Stomach (tissue), 9 donors: Measurements from ENCODE around the gene MPP3. TPM values are rescaled to one million over a fixed set of nuclear protein-coding genes. Genes with fewer than 3 reads are reported as not detected.

Source experiments
- DNase-seq, 2 donors: peaks; one replicate each; pipeline versions ENCODE4 v3.0.0 to v3.0.0-alpha.2; 2013 to 2019
- H3K27ac ChIP-seq, 5 donors: fragments of 200-600 bp in 4 of 5; sonication (generic) in 4 of 5; one replicate each; pipeline ENCODE4 v1.5.1; 2013 to 2019; ENCODE audit warnings: mild to moderate bottlenecking in 1 of 5, moderate library complexity in 1 of 5
- H3K27me3 ChIP-seq, 3 donors: fragments of 200-600 bp; sonication (generic); one replicate each; pipeline ENCODE4 v1.5.1; 2017 to 2019; ENCODE audit warnings: mixed run types in 1 of 3
- H3K36me3 ChIP-seq, 4 donors: fragments of 200-600 bp; sonication (generic); 1 replicate in 3 of 4; 2 replicates in 1 of 4; pipeline ENCODE4 v1.5.1; 2016 to 2019
- H3K4me1 ChIP-seq, 4 donors: fragments of 200-600 bp; sonication (generic); one replicate each; pipeline ENCODE4 v1.5.1; 2016 to 2019
- H3K4me3 ChIP-seq, 4 donors: fragments of 200-600 bp; sonication (generic) in 3 of 4; one replicate each; pipeline ENCODE4 v1.5.1; 2016 to 2019; ENCODE audit warnings: mild to moderate bottlenecking in 1 of 4
- H3K9me3 ChIP-seq, 4 donors: fragments of 200-600 bp; sonication (generic); one replicate each; pipeline ENCODE4 v1.5.1; 2016 to 2019
- EP300 ChIP-seq: sonication (generic); formaldehyde crosslinking; IDR thresholded peaks from one replicate; pipeline ENCODE4 v1.6.1; 2017; ENCODE audit warnings: antibody characterized with exemption
- POLR2A ChIP-seq, 4 donors: fragments of 450-650 bp; IDR thresholded peaks; one replicate each; pipeline ENCODE4 v1.6.1; 2016; ENCODE audit warnings: antibody characterized with exemption in 4 of 4, control low read depth in 2 of 4, mild to moderate bottlenecking in 1 of 4, moderate library complexity in 1 of 4
- POLR2AphosphoS5 ChIP-seq, 3 donors: sonication (generic); formaldehyde crosslinking; IDR thresholded peaks; one replicate each; pipeline ENCODE4 v1.6.1; 2016; ENCODE audit warnings: antibody characterized with exemption in 3 of 3
- WGBS, 5 donors: extraction: QIAGEN DNeasy Blood & Tissue Kit in 3 of 5; methylation state at CpG; one replicate each; pipeline versions ENCODE4 v1.1.5 to v1.1.7; 2013 to 2018; 5-methylcytosine and 5-hydroxymethylcytosine counted together
- intact Hi-C: fragments of 100-400 bp; cut with DNase I; formaldehyde crosslinking; loops from one replicate; pipeline ENCODE4 v1.15.1; 2023; ENCODE audit warnings: low total_unique reads
- polyA plus RNA-seq, 3 donors: library from polyadenylated mRNA; stranded (reverse); fragments of 200-250 nt; gene quantifications; one replicate each; pipeline ENCODE4 v1.2.3, GENCODE V29; 2013
- total RNA-seq, 5 donors: library from RNA; depleted of rRNA; stranded (reverse); fragments of >200 nt; gene quantifications; one replicate each; pipeline versions ENCODE4 v1.1.0 to v1.2.3, GENCODE V29; 2014 to 2016
- TF ChIP-seq, protein P1 (sequence below), 7 experiments: fragments of 450-650 bp in 4 of 7; fragments of 200-600 bp in 3 of 7; sonication (generic) in 3 of 7; IDR thresholded peaks; one replicate each; pipeline ENCODE4 v1.5.1; 2016 to 2019; ENCODE audit warnings: antibody characterized with exemption in 7 of 7, control low read depth in 2 of 7, mild to moderate bottlenecking in 1 of 7
- donor health status: healthy with polysubstance abuse.
- donor health status: Bipolar disorder and iron deficiency.
- donor health status: healthy.

The MPP3 gene
- total and polyA plus RNA-seq, 8 donors: 0.31 to 22.8 (median 10.6) TPM

DNA sequence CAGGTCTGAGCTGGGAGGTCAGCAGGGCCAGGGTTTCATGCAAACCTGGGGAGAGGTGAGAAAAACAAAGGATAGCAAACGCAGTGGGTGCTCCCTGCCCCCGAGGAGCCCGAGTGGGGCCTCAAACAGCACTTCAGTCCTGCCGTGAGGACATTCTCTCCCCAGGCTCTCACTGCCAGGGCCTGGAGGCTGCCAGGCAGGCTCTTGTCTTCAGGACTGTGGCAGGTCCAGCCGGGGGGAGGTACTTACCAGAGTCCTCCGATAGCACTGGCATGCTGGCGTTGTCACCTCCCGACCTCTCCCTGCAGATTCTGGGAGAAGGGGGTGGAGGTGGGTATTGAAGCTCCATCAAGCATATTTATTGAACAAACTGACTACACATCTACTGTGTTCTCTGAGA is 1.3 kb downstream of the MPP3 start:
- 46 to 66% (median 49%) methylated on average over 8 of the region's 8 CpGs for WGBS, 5 donors
- H3K27ac ChIP-seq: no peak overlapping the region
- intact Hi-C loops: no loop called here
- TF ChIP-seq POLR2A (IDR thresholded peaks at IDR 0.05): no peak
- H3K9me3 ChIP-seq: no peaks in the 10 kb centered on the region
- no peak for DNase-seq
- H3K4me1 ChIP-seq: peaks cover 16 to 35% (median 20%) of the 10 kb centered on the region in 4 donors
- peaks cover 0 to 24% (median 0%) of the 10 kb centered on the region in 3 donors for H3K27me3 ChIP-seq
- H3K36me3 ChIP-seq: peaks cover 0 to 50% (median 31%) of the 10 kb centered on the region in 4 donors
- no peak overlapping the region for H3K4me3 ChIP-seq

DNA sequence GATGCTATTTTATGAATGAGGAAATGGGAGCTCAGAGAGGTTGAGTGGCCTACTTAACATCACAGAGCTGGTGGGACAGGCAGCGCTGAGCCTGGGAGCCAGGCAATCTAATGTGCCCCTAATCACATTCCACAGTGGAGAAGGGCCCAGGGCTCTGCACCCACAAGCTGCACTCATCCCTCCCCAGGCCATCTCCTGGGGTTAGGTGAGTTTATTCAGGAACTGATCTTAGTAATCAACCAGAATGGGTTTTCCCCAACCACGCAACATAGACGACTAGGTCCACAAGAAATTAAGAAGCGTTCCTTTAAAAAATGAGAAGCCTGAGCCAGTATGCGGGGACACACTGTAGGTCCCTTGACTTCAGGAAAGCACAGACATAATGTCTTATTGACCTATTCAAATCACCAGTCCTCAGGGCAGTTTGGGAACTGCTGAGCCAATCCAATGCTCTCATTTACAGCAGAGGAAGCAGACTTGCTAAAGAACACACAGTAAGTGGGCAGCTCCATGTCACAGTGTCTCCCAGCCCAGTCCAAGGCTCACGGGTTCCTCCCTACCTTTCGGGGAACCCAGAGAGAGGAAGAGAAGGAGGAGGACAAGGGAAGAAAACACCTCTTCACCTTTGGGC is 2.3 kb downstream of the MPP3 start:
- H3K9me3 ChIP-seq: no peaks in the 10 kb centered on the region
- peaks cover 0 to 60% (median 40%) of the 10 kb centered on the region in 4 donors for H3K36me3 ChIP-seq
- intact Hi-C loops: no loop called here
- WGBS, 5 donors: 83 to 94% (median 91%) methylated on average over 7 of the region's 7 CpGs
- DNase-seq: no peak
- peaks cover 0 to 24% (median 0%) of the 10 kb centered on the region in 3 donors for H3K27me3 ChIP-seq
- no peak overlapping the region for H3K27ac ChIP-seq
- no peak overlapping the region for H3K4me3 ChIP-seq
- H3K4me1 ChIP-seq: peaks cover 16 to 35% (median 20%) of the 10 kb centered on the region in 4 donors
- TF ChIP-seq POLR2AphosphoS5 (IDR thresholded peaks at IDR 0.05): no peak
- TF ChIP-seq POLR2A (IDR thresholded peaks at IDR 0.05): no peak
- TF ChIP-seq, protein P1, sequence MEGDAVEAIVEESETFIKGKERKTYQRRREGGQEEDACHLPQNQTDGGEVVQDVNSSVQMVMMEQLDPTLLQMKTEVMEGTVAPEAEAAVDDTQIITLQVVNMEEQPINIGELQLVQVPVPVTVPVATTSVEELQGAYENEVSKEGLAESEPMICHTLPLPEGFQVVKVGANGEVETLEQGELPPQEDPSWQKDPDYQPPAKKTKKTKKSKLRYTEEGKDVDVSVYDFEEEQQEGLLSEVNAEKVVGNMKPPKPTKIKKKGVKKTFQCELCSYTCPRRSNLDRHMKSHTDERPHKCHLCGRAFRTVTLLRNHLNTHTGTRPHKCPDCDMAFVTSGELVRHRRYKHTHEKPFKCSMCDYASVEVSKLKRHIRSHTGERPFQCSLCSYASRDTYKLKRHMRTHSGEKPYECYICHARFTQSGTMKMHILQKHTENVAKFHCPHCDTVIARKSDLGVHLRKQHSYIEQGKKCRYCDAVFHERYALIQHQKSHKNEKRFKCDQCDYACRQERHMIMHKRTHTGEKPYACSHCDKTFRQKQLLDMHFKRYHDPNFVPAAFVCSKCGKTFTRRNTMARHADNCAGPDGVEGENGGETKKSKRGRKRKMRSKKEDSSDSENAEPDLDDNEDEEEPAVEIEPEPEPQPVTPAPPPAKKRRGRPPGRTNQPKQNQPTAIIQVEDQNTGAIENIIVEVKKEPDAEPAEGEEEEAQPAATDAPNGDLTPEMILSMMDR (IDR thresholded peaks at IDR 0.05): no peak
- TF ChIP-seq EP300: no peak

GRCh38 chr17:43829738-43830137 is 3.2 kb downstream of the MPP3 start:
- no peak overlapping the region for H3K4me3 ChIP-seq
- H3K27me3 ChIP-seq: peaks cover 0 to 24% (median 0%) of the 10 kb centered on the region in 3 donors
- peaks cover 3 to 69% (median 47%) of the 10 kb centered on the region in 4 donors for H3K36me3 ChIP-seq
- peaks cover 16 to 35% (median 20%) of the 10 kb centered on the region in 4 donors for H3K4me1 ChIP-seq
- DNase-seq: no peak
- H3K9me3 ChIP-seq: no peaks in the 10 kb centered on the region
- intact Hi-C loops: no loop called here
- H3K27ac ChIP-seq: no peak overlapping the region
- 93 to 97% (median 97%) methylated on average over 10 to 14 of the region's 14 CpGs for WGBS, 5 donors
- no peak for TF ChIP-seq POLR2A (IDR thresholded peaks at IDR 0.05)
- TF ChIP-seq, protein P1 (IDR thresholded peaks at IDR 0.05): no peak
- no peak for TF ChIP-seq POLR2AphosphoS5 (IDR thresholded peaks at IDR 0.05)
- no peak for TF ChIP-seq EP300

DNA sequence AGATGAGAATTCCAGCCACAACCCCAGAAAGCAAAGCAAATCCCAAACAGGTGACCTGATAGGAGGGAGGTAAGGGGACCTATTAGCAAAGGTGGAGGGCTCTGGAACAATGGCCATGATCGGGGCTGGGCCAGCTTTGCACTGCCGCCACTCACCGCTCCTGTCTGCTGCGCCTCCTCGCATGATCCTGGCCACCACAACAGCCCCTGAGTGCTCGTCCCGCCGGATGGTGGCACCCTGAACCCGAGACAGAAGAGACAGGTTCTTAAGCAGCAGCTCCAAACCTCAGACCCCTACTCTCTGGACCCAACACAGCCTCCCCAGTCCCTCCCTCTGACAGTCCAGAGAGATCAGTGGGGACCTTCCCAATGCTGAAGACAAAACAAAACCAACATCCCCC is 5.3 kb downstream of the MPP3 start:
- Histone ChIP-seq H3K4me3 (no peak overlapping the region), H3K27me3 (peaks cover 0 to 6% (median 0%) of the 10 kb centered on the region in 3 donors), H3K27ac (no peak overlapping the region), H3K36me3 (peaks cover 3 to 75% (median 47%) of the 10 kb centered on the region in 4 donors), H3K9me3 (no peaks in the 10 kb centered on the region), H3K4me1 (peaks cover 18 to 42% (median 23%) of the 10 kb centered on the region in 4 donors)
- 93 to 99% (median 96%) methylated on average over 9 of the region's 9 CpGs for WGBS, 5 donors
- DNase-seq: no peak
- TF ChIP-seq EP300: no peak
- TF ChIP-seq POLR2AphosphoS5 (IDR thresholded peaks at IDR 0.05): no peak
- intact Hi-C loops: no loop called here

DNA sequence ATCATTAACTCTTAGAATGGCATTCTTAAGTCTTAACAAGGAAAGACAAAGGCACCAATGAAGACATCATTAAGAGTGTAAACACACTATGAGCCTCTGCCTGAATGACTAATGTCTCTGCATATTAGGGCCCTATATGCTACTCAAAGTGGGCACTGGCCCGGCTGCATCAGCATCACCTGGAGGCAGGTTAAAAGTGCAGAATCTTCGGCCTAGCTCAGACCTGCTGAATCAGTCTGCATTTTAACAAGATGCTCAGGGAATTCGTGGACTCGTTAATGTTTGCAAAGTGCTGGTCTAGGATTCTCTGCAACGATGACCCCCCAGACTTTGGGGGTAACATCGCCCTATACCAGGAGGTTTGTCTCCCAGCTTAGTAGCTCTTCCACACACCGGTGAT is 6.7 kb downstream of the MPP3 start:
- Histone ChIP-seq H3K36me3 (peaks cover 3 to 71% (median 49%) of the 10 kb centered on the region in 4 donors), H3K27ac (no peak overlapping the region), H3K27me3 (no peaks in the 10 kb centered on the region), H3K4me3 (no peak overlapping the region), H3K9me3 (no peaks in the 10 kb centered on the region), H3K4me1 (peaks cover 10 to 29% (median 16%) of the 10 kb centered on the region in 4 donors)
- no peak for TF ChIP-seq POLR2AphosphoS5 (IDR thresholded peaks at IDR 0.05)
- TF ChIP-seq EP300: no peak
- TF ChIP-seq POLR2A (IDR thresholded peaks at IDR 0.05): no peak
- TF ChIP-seq, protein P1 (IDR thresholded peaks at IDR 0.05): no peak
- WGBS, 5 donors: 88 to 97% (median 94%) methylated on average over 7 of the region's 7 CpGs
- DNase-seq: no peak
- intact Hi-C loops: no loop called here
